Measurements from ENCODE around the gene RPH3AL. TPM values are rescaled to one million over a fixed set of nuclear protein-coding genes. Genes with fewer than 3 reads are reported as not detected.
"Not testable (repeated sequence)": the region's sequence is repeated elsewhere in the genome, so short reads cannot be mapped to it uniquely, and the experiment has no call there.

Gene RPH3AL
- total and polyA plus RNA-seq, 12 donors: 3.6 to 11.1 (median 6.0) TPM

GRCh38 chr17:215563-216478 lies 136.8 kb downstream of the RPH3AL start:
- ATAC-seq (peak in 7 of 8 donors; percentile 43 to 88 (median 71)), DNase-seq (peak in 1 of 2 donors; percentile 42)
- WGBS, 2 donors: 50 to 63% methylated on average over 23 to 25 of the region's 29 CpGs

DNA sequence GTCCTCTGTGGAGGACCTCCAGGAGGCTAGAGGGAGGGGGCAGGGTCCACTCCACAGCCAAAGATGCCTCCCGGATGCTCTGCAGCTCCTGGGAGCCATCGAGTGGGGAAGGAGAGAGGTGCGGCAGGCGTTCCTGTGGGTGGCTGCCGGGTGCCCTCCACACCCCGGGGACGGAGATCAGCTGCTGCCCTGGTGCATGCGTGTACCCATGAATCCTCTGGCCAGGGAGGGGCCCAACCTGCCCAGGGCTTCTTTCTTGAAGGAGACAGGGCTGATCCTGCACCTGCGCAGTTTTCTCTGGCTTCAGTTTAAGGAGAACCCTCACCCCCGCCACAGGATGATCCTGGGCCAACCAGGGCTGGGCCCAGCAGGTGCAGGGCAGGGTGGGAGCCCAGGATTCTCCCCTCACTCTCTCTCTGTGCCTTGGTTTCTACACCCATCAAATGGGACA lies 137.7 kb downstream of the RPH3AL start:
- intact Hi-C loops (cut with DNase I): no loop called here
- DNase-seq: no peak
- Histone ChIP-seq H3K36me3 (peaks cover 0 to 24% (median 0%) of the 10 kb centered on the region in 9 donors), H3K27ac (peak overlapping the region in 3 of 10 donors; percentile 69 to 86 (median 79)), H3K4me3 (peak overlapping the region in 4 of 10 donors; percentile 24 to 64 (median 48)), H3K27me3 (no peaks in the 10 kb centered on the region), H3K9me3 (no peaks in the 10 kb centered on the region), H3K4me1 (peaks cover 0 to 22% (median 7%) of the 10 kb centered on the region in 9 donors)
- WGBS, 2 donors: 89 to 93% methylated on average over 10 of the region's 10 CpGs
- peak in 6 of 8 donors; percentile 6 to 55 (median 23) for ATAC-seq
- TF ChIP-seq, protein P1, sequence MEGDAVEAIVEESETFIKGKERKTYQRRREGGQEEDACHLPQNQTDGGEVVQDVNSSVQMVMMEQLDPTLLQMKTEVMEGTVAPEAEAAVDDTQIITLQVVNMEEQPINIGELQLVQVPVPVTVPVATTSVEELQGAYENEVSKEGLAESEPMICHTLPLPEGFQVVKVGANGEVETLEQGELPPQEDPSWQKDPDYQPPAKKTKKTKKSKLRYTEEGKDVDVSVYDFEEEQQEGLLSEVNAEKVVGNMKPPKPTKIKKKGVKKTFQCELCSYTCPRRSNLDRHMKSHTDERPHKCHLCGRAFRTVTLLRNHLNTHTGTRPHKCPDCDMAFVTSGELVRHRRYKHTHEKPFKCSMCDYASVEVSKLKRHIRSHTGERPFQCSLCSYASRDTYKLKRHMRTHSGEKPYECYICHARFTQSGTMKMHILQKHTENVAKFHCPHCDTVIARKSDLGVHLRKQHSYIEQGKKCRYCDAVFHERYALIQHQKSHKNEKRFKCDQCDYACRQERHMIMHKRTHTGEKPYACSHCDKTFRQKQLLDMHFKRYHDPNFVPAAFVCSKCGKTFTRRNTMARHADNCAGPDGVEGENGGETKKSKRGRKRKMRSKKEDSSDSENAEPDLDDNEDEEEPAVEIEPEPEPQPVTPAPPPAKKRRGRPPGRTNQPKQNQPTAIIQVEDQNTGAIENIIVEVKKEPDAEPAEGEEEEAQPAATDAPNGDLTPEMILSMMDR (IDR thresholded peaks at IDR 0.05): no peak

More at GRCh38 chr17:215563-216478, 136.8 kb downstream of the RPH3AL start:
- H3K9me3 ChIP-seq; intact Hi-C loops (cut with DNase I); H3K27me3 ChIP-seq: not testable (repeated sequence)
- TF ChIP-seq, protein P1 (IDR thresholded peaks at IDR 0.05): peak in 1 of 9 donors; percentile 17
- peaks cover 0 to 22% (median 7%) of the 10 kb centered on the region in 9 donors for H3K4me1 ChIP-seq
- H3K4me3 ChIP-seq: peak overlapping the region in 5 of 10 donors; percentile 24 to 64 (median 46)
- H3K36me3 ChIP-seq: peaks cover 0 to 19% (median 0%) of the 10 kb centered on the region in 9 donors
- peak overlapping the region in 5 of 10 donors; percentile 52 to 86 (median 69) for H3K27ac ChIP-seq

- H3K27ac ChIP-seq: no peak overlapping the region
- H3K36me3 ChIP-seq: peaks cover 0 to 24% (median 0%) of the 10 kb centered on the region in 9 donors
- ATAC-seq (peak in 1 of 8 donors; percentile 18), DNase-seq (no peak)
- WGBS, 2 donors: 92 to 93% methylated on average over 25 of the region's 25 CpGs
- TF ChIP-seq, protein P1 (IDR thresholded peaks at IDR 0.05): no peak
- peaks cover 0 to 6% (median 0%) of the 10 kb centered on the region in 7 donors for H3K27me3 ChIP-seq
- H3K4me1 ChIP-seq: peaks cover 0 to 16% (median 6%) of the 10 kb centered on the region in 9 donors
- intact Hi-C loops (cut with DNase I): no loop called here
- H3K4me3 ChIP-seq: no peak overlapping the region
- peaks cover 0 to 4% (median 0%) of the 10 kb centered on the region in 11 donors for H3K9me3 ChIP-seq
Observed at GRCh38 chr17:213286-214105, 139.1 kb downstream of the RPH3AL start.

DNA sequence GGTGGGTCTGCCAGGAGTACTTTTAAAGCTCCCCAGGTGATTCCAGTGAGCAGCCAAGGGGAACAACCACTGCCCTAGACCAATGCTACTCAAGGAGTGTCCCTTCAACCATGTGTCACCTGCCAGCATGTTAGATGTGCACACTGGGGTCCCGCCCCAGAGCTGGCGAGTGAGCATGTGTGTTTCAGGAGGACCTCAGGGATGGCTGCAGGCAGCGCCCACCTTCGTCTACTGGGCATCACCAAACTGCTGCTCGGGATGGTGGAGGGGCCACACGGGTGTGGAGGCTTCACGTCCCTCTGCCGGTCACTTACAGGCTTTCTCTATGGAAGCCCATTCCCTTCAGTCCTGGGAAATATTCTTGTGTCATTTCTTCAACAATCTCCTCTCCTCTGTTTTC lies 142.2 kb downstream of the RPH3AL start:
- TF ChIP-seq, protein P1 (IDR thresholded peaks at IDR 0.05): no peak
- DNase-seq (no peak), ATAC-seq (no peak)
- H3K9me3 ChIP-seq: peaks cover 0 to 4% (median 0%) of the 10 kb centered on the region in 11 donors
- H3K27ac ChIP-seq: no peak overlapping the region
- peaks cover 0 to 24% (median 0%) of the 10 kb centered on the region in 9 donors for H3K36me3 ChIP-seq
- H3K4me1 ChIP-seq: peaks cover 0 to 8% (median 3%) of the 10 kb centered on the region in 9 donors
- no peak overlapping the region for H3K4me3 ChIP-seq
- H3K27me3 ChIP-seq: peaks cover 0 to 6% (median 0%) of the 10 kb centered on the region in 7 donors
- WGBS, 2 donors: 89 to 96% methylated on average over 8 of the region's 8 CpGs
- intact Hi-C loops (cut with DNase I): no loop called here

Data from heart right ventricle (tissue), 16 donors.